HG03432 (cell line): ENCODE measurements around the gene CXCL3.
A peak's percentile ranks its signal among the peaks of the same experiment; 100 is the strongest.
"Not testable (repeated sequence)": the region's sequence is repeated elsewhere in the genome, so short reads cannot be mapped to it uniquely, and the experiment has no call there.

Experiments used
- ATAC-seq: cut with Tn5 transposase; IDR thresholded peaks from one replicate; pipeline ENCODE4 v1.9.1; 2021; ENCODE audit warnings: mild to moderate bottlenecking, moderate library complexity; ENCODE audit not compliant: unreplicated experiment

The CXCL3 gene

DNA sequence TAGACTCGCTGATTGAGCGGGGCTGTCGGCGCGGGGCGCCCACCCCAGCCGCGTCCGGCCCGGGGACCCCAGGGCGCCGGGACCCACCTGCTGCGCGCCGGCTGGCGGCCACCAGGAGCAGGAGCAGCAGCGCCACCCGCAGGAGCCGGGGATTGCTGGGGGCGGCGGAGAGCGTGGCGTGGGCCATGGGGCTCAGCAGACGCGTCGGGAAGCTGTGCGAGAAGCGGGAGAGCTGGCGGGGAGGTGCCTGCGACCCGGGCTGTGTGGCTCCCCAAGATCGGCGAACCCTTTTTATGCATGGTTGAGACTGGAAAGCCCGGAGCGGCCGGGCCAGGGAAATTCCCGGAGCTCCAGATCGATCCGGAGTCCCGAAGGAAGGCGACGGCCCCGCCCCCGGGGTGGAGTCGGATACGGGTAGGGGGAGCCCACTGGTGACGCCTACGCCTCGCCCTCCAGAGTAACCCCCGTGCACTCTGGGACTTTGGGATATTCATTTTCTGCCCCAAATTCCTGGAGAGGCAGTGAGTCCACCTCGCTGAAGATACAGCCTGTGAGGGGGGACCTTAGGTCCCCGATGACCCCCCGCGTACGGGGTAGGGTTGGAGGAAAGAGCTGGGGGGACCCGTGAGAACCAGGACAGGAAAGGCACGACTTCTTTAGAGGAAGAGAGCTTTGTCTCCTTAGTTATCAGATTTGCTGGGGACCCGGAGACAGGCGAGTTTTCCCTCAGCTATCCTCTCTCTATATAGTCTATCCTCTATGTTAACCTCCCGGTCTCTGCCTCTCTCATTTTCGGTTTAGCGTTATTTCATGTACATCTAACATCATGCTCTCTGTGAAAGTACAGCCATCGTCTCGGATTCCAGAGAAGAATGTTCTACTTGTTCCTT is at the start of gene CXCL3:
CXCL3 (minus strand) TSS at position 265 of the 890 bp plus-strand sequence; CDS start at position 187, 78 bp downstream.
- ATAC-seq: peak; percentile 80

GRCh38 chr4:74087481-74087880 is 49.0 kb upstream of the CXCL3 start:
- no peak for ATAC-seq

GRCh38 chr4:74085669-74086068 is 47.2 kb upstream of the CXCL3 start:
- no peak for ATAC-seq

GRCh38 chr4:74084984-74085383 is 46.5 kb upstream of the CXCL3 start:
- ATAC-seq: no peak

DNA sequence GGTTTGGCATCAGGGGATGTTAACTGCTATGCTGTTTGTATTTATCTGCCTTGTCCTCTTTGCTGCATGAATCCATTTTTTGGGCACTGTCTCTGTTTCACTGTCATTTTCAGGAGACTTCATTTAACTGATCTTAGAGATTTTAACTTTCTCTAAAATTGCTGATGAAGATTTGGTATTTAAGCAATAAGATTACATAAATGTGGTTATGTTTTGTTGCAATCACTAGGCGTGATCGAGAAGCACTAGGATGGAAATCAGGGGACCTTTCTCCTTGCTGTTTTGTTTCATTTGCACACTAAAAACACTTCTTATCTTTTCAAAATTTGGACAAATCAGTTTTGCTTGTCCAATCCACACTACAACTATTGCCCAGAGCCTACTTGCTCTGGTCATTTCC is 45.1 kb upstream of the CXCL3 start:
- no peak for ATAC-seq

DNA sequence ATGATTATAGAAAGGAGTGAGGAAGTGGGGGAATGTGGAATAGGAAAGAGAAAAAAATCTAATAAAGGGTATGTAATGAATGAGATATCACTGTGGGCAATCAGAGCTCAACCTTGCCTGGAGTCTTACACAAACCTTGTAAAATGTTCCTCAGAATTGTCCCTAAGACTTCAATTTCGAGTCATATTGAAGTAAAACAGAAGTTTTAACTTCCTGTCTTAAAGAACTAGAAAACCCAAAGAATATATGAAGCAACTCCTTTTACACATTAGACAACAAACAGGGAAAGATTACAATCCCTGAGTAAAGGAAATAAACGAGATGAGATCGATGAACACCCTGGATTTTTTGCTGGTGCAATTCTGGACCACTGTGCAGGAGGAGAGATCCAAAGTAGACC is 42.5 kb upstream of the CXCL3 start:
- ATAC-seq: no peak

DNA sequence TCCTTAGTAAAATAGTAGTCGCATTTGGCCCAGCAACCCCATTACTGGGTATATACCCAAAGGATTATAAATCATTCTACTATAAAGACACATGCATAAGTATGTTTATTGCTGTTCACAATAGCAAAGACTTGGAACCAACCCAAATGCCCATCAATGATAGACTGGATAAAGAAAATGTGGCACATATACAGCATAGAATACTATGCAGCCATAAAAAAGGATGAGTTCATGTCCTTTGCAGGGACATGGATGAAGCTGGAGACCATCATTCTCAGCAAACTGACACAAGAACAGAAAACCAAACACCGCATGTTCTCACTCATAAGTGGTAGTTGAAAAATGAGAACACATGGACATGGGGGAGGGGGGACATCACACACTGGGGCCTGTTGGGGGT is 41.9 kb upstream of the CXCL3 start:
- ATAC-seq: not testable (repeated sequence)

DNA sequence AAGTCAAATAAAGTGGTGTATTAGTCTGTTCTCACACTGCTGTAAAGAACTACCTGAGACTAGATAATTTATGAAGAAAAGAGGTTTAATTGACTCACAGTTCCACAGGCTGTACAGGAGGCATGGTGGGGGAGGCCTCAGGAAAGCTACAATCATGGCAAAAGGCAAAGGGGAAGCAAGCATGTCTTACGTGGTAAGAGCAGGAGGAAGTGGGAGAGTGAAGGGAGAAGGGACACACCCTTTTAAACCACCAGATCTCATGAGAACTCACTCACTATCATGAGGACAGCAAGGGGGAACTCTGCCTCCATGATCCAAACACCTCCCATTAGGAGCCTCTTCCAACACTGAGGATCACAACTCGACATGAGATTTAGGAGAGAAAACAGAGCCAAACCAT is 40.5 kb upstream of the CXCL3 start:
- ATAC-seq: not testable (repeated sequence)

DNA sequence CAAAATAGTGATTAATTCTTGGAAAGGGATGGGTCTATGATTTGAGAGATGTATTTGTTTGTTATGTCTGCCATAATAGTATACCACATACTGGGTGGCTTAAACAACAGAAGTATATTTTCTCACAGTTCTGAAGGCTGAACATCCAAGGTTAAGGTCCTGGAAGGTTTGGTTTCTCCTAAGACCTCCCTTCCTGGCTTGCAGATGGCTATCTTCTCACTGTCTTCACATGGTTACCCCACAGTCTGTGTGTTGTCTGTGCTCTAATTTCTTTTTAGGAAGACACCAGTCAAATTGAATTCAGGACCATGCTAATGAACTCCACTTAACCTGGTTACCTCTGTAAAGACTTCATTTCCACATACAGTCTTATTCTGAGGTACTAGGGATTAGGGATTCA is 34.9 kb upstream of the CXCL3 start:
- no peak for ATAC-seq

DNA sequence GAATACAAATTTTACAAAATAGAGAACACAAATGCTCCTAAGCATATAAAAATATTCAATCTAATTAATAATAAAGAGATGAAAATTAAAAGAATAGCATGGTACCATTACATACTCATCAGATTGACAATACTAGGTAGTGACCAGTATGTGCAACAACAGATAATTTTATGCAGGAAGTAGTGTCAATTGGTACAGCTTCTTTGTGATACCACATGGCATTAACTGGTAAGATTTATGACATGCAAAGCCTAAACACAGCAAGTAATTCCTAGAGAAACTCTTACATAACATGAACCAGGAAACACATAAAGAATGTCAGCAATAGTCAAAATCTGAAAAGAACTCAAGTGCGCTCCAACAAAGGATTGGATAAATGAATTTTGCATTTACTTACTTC is 34.2 kb upstream of the CXCL3 start:
- no peak for ATAC-seq

DNA sequence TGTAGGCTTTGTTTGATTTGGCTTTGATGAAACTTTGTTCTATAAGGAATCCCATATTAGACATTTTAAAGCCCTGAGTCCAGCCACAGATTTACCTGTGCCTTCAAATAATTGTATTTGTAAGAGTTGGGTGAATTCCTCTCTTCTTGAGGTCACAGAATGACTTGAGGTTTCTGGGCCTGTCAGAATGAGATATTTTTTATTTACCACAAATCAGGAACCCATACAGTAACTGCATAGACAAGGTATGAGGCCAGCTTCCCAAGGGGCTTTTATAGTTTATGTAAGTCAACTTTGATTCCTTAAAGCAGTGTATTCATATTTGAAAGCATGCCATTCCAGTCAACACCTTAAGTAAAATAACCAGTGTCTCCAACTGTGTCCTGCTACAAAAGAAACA is 29.1 kb upstream of the CXCL3 start:
- ATAC-seq: no peak

GRCh38 chr4:74066232-74066631 is 27.7 kb upstream of the CXCL3 start:
- ATAC-seq: no peak

DNA sequence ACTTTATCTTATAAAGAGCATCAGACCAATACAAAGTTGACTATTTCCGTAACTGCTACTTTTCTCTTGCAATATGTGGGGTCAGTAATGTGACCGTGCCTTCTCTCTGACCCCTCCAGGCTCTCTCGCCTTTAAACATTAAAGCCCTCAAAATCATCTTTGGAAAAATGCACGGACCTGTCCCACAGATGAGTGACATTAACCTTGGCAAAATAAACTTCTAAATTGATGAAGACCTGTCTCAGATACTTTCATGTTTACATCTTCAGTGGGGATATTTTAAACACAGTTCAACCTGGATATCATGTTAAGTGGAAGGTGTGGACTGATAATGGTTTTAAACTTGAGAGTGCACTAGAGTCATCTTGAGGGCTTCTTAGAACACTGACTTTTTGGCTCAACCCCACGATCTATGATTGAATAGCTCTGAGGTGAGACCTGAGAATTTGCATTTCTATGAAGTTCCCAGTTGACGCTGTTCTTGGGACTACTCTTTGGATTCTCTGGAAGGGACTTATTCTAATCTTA is 26.7 kb upstream of the CXCL3 start:
- ATAC-seq: no peak

DNA sequence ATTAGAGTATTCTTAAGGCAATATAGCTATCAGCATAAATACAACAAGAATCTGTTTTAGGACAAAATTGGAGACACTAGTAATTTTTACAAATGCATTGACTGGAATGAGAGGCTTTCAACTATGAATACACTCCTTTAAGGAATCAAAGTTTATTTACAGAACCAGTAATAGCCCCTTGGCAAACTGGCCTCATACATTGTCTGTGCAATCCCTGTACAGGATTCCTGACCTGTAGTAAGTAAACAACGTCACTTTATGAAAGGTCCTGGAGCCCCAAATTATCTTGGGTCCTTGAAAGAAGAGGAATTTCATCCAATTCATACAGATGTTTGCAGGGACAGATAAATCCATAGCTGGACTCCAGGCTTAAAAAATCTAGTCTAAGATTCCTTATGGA is 25.4 kb upstream of the CXCL3 start:
- no peak for ATAC-seq

DNA sequence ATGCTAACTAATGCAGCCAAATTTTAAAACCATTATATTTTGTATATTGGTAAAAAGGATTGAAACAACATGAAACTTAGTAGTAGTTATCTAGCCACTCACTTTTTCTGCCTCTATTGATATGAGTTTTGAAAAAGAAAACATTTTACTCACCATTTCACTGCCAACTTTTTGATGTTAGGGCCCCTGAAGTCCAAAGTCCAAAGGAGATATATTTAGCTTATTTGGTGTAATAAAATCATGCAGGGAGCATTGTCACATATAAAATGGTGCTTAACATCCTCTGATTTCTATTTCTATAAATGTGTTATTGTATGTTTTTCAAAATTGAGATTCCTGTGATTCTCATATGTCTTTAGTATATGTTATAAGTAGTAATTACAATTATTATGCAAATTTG is 24.5 kb upstream of the CXCL3 start:
- ATAC-seq: no peak

DNA sequence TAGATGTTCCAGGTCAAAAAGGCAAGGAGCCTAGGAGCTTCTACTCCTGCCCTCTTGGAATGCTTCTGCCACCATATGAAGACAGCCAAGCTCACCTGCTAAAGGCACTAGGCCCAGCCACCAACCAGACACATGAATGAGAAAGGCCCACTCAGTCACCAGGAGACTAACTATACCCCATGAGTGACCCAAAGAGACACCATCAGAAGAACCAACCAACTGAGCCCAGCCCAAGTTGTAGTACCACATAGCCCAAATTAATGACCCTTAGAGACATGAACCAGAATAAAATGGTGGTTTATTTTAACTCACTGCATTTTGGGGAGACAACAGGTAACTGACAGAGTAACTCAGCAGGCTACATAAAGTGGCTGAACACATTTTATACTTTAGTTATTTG is 22.9 kb upstream of the CXCL3 start:
- ATAC-seq: no peak

DNA sequence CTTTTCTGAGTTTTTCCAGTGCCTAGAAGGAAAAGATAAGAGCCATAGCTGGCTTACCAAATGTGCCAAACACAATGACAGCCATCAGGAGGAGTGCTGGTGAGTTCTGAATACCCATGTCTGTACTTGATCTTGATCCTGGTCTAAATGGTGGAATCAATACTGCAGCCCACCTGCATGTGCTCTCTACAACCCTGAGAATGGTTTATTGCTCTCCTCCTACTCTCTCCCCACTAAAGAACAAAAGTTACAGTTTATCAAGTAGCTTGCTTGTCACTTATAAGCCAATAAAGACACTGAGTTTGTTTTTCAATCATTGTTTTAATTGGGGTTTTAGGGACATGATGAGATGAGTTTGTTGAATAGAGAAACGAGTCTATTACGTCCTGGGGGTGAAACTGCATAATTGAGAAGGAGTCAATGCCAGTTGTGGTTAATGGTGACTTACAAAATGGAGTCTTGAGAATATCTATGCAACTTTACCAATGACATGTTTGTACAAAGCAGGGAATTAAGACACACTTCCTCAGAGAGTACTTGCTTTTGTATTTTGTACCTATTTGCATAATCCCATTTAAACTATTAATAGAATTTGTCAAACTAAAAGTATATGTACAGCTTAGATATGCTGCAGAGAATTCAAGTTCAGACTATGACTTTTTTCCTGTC is 20.8 kb upstream of the CXCL3 start:
- no peak for ATAC-seq

- no peak for ATAC-seq
These were observed 19.7 kb upstream of the CXCL3 start for GRCh38 chr4:74058048-74058651.

DNA sequence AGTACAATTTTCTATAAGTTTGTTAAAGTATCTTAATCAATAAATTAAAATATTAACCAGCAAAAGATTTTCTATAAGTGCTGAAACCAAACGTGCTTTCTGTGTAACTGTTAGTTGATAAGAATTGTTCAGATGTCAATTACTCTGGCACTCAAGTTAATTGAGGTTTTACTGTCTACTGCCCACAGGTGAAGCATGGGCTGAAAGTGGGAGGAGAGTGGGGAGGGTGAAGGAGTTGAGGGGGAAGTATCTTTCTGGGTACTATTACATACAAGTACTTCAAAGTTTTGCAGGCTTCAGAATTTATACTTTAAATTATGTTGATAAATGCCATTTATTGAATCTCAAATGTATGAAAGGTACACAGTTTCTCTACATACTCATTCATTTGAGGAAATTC is 19.1 kb upstream of the CXCL3 start:
- no peak for ATAC-seq

DNA sequence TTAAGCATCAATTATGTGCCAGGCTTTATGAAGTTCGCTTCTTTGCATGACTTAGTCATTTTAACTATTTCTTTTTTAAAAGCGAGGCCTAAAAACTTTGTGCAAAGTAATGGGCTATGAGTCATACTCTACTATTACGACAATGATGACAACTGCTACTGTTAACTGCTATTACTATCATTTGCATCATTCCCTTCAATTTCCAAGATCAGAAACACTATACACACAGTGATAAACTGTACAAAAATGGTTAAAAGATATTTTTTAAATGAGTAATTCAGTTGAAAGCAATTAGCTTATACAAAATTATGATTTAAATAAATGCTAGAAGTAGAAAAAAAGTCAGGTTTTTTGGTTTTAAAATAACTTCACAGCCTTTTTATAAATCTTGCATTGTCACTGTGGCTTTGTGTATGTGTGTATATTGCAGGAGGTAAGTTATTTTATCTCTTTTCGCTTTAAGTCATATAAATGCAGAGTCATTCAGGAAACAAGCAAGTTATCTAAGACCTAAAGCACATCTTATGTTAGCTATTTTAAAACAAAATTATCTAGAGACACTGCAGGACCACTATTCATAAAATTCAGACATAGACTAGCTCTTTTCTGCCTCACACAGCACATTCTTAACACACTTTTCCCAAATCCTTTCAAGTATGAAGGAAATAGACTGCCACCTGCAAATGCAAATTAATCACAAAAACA is 18.5 kb upstream of the CXCL3 start:
- ATAC-seq: no peak
